ENCODE measurements around the gene SFMBT2.
"Not testable (repeated sequence)": the region's sequence is repeated elsewhere in the genome, so short reads cannot be mapped to it uniquely, and the experiment has no call there.

Gene SFMBT2

DNA sequence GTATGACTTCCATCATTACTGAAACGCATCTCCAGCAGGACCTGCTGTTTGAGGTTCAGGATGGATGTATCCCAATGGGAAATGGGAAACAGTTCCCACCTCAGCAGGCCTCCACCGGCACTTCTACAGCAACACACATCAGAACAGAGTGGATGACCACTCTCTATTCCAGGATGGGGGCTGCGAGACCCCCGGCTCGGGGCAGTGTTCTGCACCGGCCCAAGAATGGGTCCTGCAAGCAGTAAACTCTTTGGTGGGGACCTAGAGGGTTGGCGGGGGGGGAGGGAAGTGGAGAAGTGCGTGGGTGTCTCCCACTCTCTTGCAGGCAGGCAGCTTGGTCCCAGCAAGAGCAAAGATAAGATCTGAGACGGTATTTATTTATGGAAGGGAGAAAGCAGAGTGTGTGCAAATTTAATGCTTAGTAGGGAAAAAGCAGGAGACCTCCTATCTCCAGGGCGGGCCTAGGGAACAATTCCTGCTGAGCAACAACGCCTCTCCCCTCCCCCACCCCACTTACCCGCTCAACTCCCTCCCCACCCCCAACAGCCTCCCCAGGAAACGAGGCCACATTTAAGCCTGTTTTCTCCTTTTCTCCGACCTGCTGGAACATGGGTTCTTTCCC lies 4.0 kb downstream of the SFMBT2 start:
- Histone ChIP-seq H3K36me3 (replicated peaks) (no peaks in the 10 kb centered on the region), H3K9me3 (no peaks in the 10 kb centered on the region), H3K27me3 (ENCODE audit: low read depth) (no peaks in the 10 kb centered on the region), H3K4me3 (no peak overlapping the region), H3K4me1 (no peaks in the 10 kb centered on the region; the same call in 1 of the 2 replicates)
- no peak for DNase-seq (ENCODE audit: low spot score in 2 of 2)
- in situ Hi-C loops (cut with MboI; ENCODE audit: low sequenced_read_pairs), result loop anchor here (25.0 kb wide), 2 partner anchors 495 to 970 kb away; no protein-coding TSS in a partner anchor

DNA sequence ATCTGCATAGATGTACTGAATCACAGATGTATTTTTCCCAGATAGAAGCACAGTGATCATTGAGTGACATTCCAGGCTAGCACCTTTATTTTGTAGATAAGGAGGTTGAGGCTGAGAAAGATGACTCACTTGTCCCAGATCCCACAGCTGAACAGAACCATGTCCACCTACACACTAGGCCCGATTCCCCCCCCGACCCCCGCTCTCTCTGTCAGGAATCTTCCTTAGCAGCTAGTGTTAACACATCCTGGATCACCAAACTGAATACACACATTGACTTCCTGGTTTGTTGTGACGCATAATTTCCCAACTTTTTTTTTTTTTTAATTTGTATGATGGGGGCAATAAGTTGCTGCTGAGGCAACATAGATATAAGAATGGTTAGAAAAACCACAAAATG lies 5.2 kb downstream of the SFMBT2 start:
- Histone ChIP-seq H3K36me3 (replicated peaks) (no peaks in the 10 kb centered on the region), H3K4me3 (no peak overlapping the region), H3K4me1 (no peaks in the 10 kb centered on the region; the same call in 1 of the 2 replicates), H3K27me3 (ENCODE audit: low read depth) (no peaks in the 10 kb centered on the region), H3K9me3 (no peaks in the 10 kb centered on the region)
- in situ Hi-C loops (cut with MboI; ENCODE audit: low sequenced_read_pairs), result loop anchor here (25.0 kb wide), 2 partner anchors 493 to 968 kb away; no protein-coding TSS in a partner anchor
- no peak for DNase-seq (ENCODE audit: low spot score in 2 of 2)

DNA sequence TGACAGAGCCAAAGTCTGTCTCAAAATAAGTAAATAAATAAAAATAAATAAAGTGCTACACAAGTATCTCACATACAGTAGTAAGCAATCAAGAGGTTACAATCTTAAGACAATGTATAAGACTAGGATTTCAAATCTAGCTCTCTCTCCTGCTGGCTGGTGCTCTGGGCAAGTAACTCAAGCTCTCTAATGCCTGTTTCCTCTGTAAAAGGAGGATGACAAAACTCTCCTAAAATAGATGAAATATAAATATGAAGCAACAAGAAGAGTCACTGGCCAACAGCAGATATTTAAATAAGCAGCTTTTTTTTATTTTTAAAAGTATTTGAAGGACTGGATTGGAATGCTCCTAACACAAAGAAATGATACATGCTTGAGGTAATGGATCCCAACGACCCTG lies 7.2 kb downstream of the SFMBT2 start:
- Histone ChIP-seq H3K4me3 (no peak overlapping the region), H3K9me3 (no peaks in the 10 kb centered on the region), H3K4me1 (no peaks in the 10 kb centered on the region; the same call in 1 of the 2 replicates), H3K36me3 (replicated peaks) (no peaks in the 10 kb centered on the region), H3K27me3 (ENCODE audit: low read depth) (no peaks in the 10 kb centered on the region)
- DNase-seq (ENCODE audit: low spot score in 2 of 2), result no peak
- in situ Hi-C loops (cut with MboI; ENCODE audit: low sequenced_read_pairs), result loop anchor here (25.0 kb wide), 2 partner anchors 491 to 966 kb away; no protein-coding TSS in a partner anchor

DNA sequence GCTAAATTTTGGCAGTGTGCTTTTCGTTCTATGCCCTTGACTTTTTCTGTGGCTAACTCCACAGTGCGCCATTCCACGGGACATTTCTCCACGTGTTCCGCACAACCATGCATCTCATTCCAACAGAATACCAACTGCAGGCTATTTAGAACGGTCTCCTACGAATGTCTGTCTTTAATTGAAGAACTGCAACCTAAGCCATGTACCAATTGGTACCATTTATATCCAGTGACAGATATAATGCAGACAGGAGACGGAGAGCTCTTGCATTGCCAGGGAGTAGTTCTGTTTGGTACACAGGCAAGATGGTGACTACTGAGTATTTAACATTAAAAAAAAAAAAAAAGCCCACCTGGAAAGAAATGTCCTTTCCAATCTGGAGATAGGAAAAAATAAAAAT lies 9.1 kb downstream of the SFMBT2 start:
- H3K36me3 ChIP-seq (replicated peaks), result no peaks in the 10 kb centered on the region
- H3K4me1 ChIP-seq, result no peaks in the 10 kb centered on the region
- H3K4me3 ChIP-seq, result no peak overlapping the region
- H3K9me3 ChIP-seq, result no peaks in the 10 kb centered on the region
- H3K27me3 ChIP-seq (ENCODE audit: low read depth), result no peaks in the 10 kb centered on the region
- no peak for DNase-seq (ENCODE audit: low spot score in 2 of 2)
- in situ Hi-C loops (cut with MboI; ENCODE audit: low sequenced_read_pairs), result loop anchor here (25.0 kb wide), 2 partner anchors 489 to 964 kb away; no protein-coding TSS in a partner anchor

DNA sequence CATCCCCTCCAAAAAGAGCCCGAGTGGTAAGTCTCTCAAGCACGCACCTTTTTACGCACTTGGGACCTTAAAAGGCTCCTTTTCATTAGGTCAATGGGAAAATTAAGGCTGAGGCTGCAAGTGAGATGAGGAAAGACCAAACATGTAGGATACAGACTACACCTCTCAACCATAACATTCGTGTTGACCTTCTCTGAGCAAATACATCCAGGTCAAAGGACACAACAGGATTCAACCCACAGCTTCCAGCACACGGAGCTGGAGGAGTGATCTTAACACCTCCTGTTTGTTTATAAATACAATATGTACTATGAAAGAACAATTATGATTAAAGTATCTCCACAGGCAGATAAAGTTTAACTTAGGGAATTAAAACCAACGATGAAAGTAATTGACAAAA lies 9.7 kb downstream of the SFMBT2 start:
- Histone ChIP-seq H3K4me3 (no peak overlapping the region), H3K36me3 (replicated peaks) (no peaks in the 10 kb centered on the region), H3K27me3 (ENCODE audit: low read depth) (no peaks in the 10 kb centered on the region), H3K4me1 (no peaks in the 10 kb centered on the region), H3K9me3 (no peaks in the 10 kb centered on the region)
- DNase-seq (ENCODE audit: low spot score in 2 of 2), result no peak
- in situ Hi-C loops (cut with MboI; ENCODE audit: low sequenced_read_pairs), result loop anchor here (25.0 kb wide), 2 partner anchors 489 to 964 kb away; no protein-coding TSS in a partner anchor

DNA sequence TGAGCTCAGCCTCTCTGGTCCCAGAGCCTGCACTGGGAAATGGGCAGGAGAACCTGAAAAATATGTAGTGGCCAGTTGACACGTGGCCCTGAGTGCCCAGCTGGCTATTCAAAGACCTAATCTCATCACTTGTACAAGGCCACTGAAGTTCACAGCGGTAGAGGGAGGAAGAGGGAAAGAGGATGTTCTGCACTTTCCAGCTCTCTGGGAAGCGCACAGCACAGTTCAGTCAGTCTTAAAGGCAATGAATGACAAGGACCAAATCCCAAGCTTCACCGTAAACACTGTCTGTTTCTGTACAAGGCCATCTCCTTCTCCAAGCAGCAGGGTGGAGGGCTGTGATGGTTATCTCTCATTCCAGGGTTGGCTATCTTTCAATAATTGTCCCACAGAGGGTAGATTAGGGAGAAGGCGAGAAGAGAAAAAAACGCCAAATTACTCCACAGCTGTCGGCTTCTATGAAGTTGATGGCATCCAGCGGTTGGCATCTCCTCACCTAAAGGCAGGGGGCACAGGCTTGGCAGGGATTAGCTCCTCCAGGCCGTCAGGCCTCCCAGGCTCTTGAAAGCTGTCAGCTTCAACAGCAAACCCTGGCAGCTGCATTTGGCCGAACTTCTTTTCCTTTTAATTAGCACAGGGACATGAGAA lies 10.6 kb downstream of the SFMBT2 start:
- H3K4me3 ChIP-seq, result no peak overlapping the region
- in situ Hi-C loops (cut with MboI; ENCODE audit: low sequenced_read_pairs), result loop anchor here (25.0 kb wide), 2 partner anchors 488 to 963 kb away; no protein-coding TSS in a partner anchor
- H3K9me3 ChIP-seq, result no peaks in the 10 kb centered on the region

DNA sequence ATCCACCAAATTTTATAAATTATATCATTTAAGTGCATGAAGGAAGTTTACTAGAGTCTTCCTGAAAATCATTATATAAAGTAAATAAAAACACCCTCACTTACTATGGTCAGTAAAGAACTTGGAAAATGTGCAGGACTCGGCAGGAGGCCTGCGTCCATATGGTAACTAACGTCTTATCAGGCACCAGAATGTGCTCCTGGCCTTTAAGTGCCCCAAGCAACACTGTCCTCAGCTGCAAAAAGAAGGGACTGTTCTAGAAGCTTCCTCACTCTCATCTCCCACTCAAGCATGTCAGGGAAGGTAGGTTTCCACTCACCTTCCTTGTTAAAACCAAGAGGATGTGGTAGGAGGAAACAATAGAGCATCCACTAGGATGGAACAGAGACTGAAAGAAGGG lies 11.3 kb downstream of the SFMBT2 start:
- Histone ChIP-seq H3K27me3 (ENCODE audit: low read depth) (no peaks in the 10 kb centered on the region), H3K4me3 (no peak overlapping the region), H3K9me3 (no peaks in the 10 kb centered on the region), H3K36me3 (replicated peaks) (no peaks in the 10 kb centered on the region), H3K4me1 (no peaks in the 10 kb centered on the region)
- in situ Hi-C loops (cut with MboI; ENCODE audit: low sequenced_read_pairs), result no loop called here
- no peak for DNase-seq (ENCODE audit: low spot score in 2 of 2)

More for the DNA sequence above, 10.6 kb downstream of the SFMBT2 start:
- no peak for DNase-seq (ENCODE audit: low spot score in 2 of 2)
- no peaks in the 10 kb centered on the region for H3K27me3 ChIP-seq (ENCODE audit: low read depth)
- H3K36me3 ChIP-seq (replicated peaks), result no peaks in the 10 kb centered on the region
- H3K4me1 ChIP-seq, result no peaks in the 10 kb centered on the region

DNA sequence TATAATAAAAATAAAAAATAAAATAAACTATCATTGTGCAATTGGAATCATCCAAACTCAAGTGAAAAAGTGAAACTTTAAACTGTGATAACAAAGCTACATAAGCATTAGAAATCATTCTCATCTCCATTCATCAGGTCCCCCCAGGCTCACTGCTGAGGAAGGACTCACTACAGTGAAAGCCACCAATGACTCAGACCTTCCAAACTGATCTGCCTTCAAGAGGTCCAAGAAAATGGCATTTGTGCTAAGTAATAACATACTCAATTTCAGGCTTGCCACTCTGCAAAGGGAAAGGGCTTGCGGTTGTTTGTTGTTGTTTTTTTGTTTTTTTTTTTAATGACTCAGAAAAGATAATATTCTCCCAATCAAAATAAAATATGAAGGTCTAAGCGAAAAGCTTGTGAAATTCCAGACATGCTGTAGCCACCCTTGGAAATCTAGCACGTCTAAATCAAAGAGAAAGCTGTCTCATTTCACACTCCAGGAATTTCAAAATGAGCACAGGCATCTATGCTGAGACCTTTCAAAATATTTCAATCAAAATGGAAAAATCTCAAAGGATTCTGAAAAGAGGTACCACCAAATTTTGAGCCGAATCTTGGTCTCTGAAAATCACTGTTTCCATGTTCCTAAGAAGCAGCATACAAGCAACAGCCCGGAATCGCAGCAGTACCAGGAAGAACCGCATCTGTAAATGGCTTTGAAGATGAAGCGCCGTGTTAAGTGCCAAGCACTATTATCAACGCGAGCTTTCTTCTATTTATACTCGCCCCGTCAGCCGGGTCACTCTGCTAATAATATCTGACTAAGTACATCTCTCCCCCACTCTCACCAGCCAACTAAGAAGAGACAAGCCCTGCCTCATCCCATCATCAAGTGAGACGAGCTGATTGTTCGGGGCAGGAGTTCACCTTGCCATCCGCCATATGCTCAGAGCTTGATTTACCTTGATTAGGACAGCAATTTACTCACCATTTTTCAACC lies 13.5 kb downstream of the SFMBT2 start:
- H3K36me3 ChIP-seq (replicated peaks), result no peaks in the 10 kb centered on the region
- no peak for DNase-seq (ENCODE audit: low spot score in 2 of 2)
- no peak overlapping the region for H3K4me3 ChIP-seq
- in situ Hi-C loops (cut with MboI; ENCODE audit: low sequenced_read_pairs), result no loop called here
- H3K4me1 ChIP-seq, result no peaks in the 10 kb centered on the region
- no peaks in the 10 kb centered on the region for H3K27me3 ChIP-seq (ENCODE audit: low read depth)
- no peaks in the 10 kb centered on the region for H3K9me3 ChIP-seq

DNA sequence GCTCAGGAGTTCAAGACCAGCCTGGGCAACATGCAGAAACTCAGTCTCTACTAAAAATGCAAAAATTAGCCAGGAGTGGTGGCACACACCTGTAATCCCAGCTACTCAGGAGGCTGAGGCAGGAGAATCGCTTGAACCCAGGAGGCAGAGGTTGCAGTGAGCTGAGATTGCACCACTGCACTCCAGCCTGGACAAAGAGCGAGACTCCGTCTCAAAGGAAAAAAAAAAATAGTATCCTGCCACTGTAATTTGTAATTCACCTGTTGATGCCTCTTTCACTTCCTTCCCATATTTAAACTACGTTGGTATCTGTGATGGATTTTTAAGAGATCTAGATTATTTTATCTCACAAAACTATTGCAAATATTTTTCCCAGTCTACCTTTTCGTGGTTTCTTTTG lies 18.5 kb downstream of the SFMBT2 start:
- H3K4me3 ChIP-seq; H3K36me3 ChIP-seq (replicated peaks); in situ Hi-C loops (cut with MboI; ENCODE audit: low sequenced_read_pairs); H3K27me3 ChIP-seq (ENCODE audit: low read depth); DNase-seq (ENCODE audit: low spot score in 2 of 2); H3K9me3 ChIP-seq: not testable (repeated sequence)
- peaks cover 16% of the 10 kb centered on the region; the same call in 1 of the 2 replicates for H3K4me1 ChIP-seq

DNA sequence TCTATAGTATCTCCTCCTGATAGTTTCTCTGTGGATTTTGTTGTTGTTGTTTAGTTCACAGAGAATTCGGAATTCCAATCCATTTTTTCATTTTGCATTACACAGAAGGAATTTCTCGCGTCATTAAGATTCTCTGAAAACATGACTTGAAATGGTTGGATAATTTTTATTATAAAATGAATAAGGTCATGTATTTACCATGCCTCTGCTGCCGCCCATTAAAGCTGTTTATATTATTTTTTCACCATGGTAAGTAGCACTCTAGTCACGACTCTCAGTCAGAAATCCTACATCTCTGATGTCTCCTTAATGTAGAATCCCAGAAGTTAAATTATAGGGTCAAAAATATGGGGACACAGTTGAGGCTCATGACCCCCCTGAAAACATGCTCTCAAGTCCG lies 19.1 kb downstream of the SFMBT2 start:
- Histone ChIP-seq H3K4me3 (no peak overlapping the region), H3K27me3 (ENCODE audit: low read depth) (no peaks in the 10 kb centered on the region), H3K4me1 (peaks cover 16% of the 10 kb centered on the region; the same call in 1 of the 2 replicates), H3K36me3 (replicated peaks) (no peaks in the 10 kb centered on the region), H3K9me3 (no peaks in the 10 kb centered on the region)
- in situ Hi-C loops (cut with MboI; ENCODE audit: low sequenced_read_pairs), result no loop called here
- no peak for DNase-seq (ENCODE audit: low spot score in 2 of 2)

DNA sequence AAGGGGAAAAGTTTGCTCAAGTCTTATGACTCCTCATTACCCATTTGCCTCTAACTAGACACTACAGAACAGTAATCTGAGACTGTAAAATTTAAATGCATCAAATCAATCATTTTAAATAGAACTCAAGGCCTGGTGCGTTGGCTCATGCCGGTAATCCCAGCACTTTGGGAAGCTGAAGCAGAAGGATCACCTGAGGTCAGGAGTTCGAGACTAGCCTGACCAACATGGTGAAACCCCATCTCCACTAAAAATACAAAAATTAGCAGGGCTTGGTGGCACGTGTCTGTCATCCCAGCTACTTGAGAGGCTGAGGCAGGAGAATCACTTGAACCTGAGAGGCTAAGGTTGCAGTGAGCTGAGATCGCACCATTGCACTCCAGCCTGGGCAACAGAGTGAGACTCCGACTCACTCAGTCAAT lies 20.1 kb downstream of the SFMBT2 start:
- H3K27me3 ChIP-seq (ENCODE audit: low read depth); in situ Hi-C loops (cut with MboI; ENCODE audit: low sequenced_read_pairs); H3K4me3 ChIP-seq; H3K9me3 ChIP-seq; H3K36me3 ChIP-seq (replicated peaks); DNase-seq (ENCODE audit: low spot score in 2 of 2): not testable (repeated sequence)
- peaks cover 16% of the 10 kb centered on the region; the same call in 1 of the 2 replicates for H3K4me1 ChIP-seq

DNA sequence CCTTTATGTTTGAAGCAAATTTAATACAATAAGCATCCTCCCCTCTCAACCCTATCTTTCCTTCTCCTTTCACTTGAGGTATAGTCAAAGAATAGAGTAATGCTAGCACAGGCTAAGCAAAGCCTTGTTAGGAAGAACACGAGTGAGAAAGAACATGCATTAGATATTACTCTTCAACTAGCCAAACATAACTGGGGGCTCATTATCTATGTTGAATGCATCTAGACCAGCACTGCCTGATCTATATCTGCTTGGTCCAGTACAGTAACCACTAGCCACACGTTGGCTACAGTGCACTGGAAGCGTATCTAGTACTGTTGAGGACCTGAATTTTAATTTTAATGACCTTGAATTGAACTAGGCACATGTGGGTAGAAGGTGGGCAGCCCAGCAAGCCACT lies 21.0 kb downstream of the SFMBT2 start:
- Histone ChIP-seq H3K4me1 (peaks cover 16% of the 10 kb centered on the region; the same call in 1 of the 2 replicates), H3K4me3 (no peak overlapping the region), H3K36me3 (replicated peaks) (no peaks in the 10 kb centered on the region), H3K27me3 (ENCODE audit: low read depth) (no peaks in the 10 kb centered on the region), H3K9me3 (no peaks in the 10 kb centered on the region)
- in situ Hi-C loops (cut with MboI; ENCODE audit: low sequenced_read_pairs), result no loop called here
- DNase-seq (ENCODE audit: low spot score in 2 of 2), result no peak

DNA sequence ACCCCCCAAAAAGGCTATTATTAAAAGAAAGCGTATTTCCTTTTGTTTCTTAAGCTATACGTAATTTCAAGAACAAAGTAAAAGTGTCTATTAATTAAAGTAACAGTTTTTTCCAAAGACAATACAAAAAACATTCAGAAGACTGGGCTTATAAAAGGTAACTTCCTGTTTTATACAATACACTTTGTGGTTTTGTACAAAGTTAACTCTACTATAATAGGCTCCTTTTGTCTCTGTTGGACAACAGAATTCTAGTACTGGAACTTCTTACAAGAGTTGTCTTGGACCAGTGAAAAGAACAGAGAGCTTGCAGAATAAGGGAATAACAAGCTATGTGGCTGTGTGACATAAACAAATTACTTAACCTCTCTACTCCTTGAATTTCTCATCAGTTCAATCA lies 21.5 kb downstream of the SFMBT2 start:
- Histone ChIP-seq H3K36me3 (replicated peaks) (no peaks in the 10 kb centered on the region), H3K4me1 (peaks cover 16% of the 10 kb centered on the region; the same call in 1 of the 2 replicates), H3K4me3 (no peak overlapping the region), H3K9me3 (no peaks in the 10 kb centered on the region), H3K27me3 (ENCODE audit: low read depth) (no peaks in the 10 kb centered on the region)
- in situ Hi-C loops (cut with MboI; ENCODE audit: low sequenced_read_pairs), result no loop called here
- DNase-seq (ENCODE audit: low spot score in 2 of 2), result peak in 1 of 2 experiments; percentile 34

Data from HAP-1 (cell line).